H1 (cell line): ENCODE results near the gene JAK2.

Experiments
- CBX5 ChIP-seq: fragments of 300-800, 300-1000 bp; sonication (generic); IDR thresholded peaks from 2 replicates; pipeline ENCODE4 v1.7.1; 2016; ENCODE audit warnings: antibody characterized with exemption, low read length, low read depth
- CEBPB ChIP-seq: IDR thresholded peaks from 2 replicates; pipeline ENCODE4 v1.6.1; 2012; ENCODE audit warnings: low read depth, low read length
- JUND ChIP-seq: IDR thresholded peaks from 2 replicates; pipeline ENCODE4 v1.6.1; 2011; ENCODE audit warnings: mild to moderate bottlenecking, improper control_type of control experiment, low read length
- POLR2AphosphoS5 ChIP-seq: IDR thresholded peaks from 2 replicates; pipeline ENCODE4 v1.6.1; 2011; ENCODE audit warnings: low read depth, low read length
- RAD21 ChIP-seq, 2 experiments: IDR thresholded peaks in 1 of 2; conservative IDR thresholded peaks in 1 of 2; 2 replicates each; pipeline ENCODE4 v1.6.1; 2011; ENCODE audit warnings: low read depth in 2 of 2, low read length in 2 of 2, improper control_type of control experiment in 1 of 2, inconsistent platforms in 1 of 2, mild to moderate bottlenecking in 1 of 2, moderate library complexity in 1 of 2
- RBBP5 ChIP-seq: IDR thresholded peaks from 2 replicates; pipeline ENCODE4 v1.7.1; 2012; ENCODE audit warnings: low read depth, mild to moderate bottlenecking, inconsistent platforms, low read length, moderate library complexity, borderline replicate concordance
- SIRT6 ChIP-seq: IDR thresholded peaks from one replicate; pipeline ENCODE4 v1.7.1; 2012; ENCODE audit warnings: low read length, inconsistent platforms
- SP1 ChIP-seq: IDR thresholded peaks from 2 replicates; pipeline ENCODE4 v1.6.1; 2011; ENCODE audit warnings: low read depth, low read length
- TF ChIP-seq, protein P1 (sequence below), 3 experiments: IDR thresholded peaks; 1 replicate in 2 of 3; 2 replicates in 1 of 3; pipeline versions ENCODE4 v1.5.1 to v1.6.1; 2011; ENCODE audit warnings: low read length in 3 of 3, mild to moderate bottlenecking in 3 of 3, inconsistent platforms in 2 of 3, low read depth in 1 of 3, moderate library complexity in 1 of 3; ENCODE audit not compliant: insufficient read depth in 1 of 3; ENCODE audit errors: control extremely low read depth in 1 of 3

GRCh38 chr9:4997196-4997595 lies 12.1 kb downstream of the JAK2 start:
- TF ChIP-seq SP1 (no peak), RBBP5 (no peak), SIRT6 (no peak), RAD21 (IDR thresholded peaks at IDR 0.05 in 1 of 2, conservative IDR thresholded peaks at IDR 0.05 in 1 of 2; ENCODE audit: low read depth in 2 of 2, low read length in 2 of 2) (no peak), CEBPB (no peak), JUND (no peak), POLR2AphosphoS5 (no peak), CBX5 (no peak)
- TF ChIP-seq, protein P1, sequence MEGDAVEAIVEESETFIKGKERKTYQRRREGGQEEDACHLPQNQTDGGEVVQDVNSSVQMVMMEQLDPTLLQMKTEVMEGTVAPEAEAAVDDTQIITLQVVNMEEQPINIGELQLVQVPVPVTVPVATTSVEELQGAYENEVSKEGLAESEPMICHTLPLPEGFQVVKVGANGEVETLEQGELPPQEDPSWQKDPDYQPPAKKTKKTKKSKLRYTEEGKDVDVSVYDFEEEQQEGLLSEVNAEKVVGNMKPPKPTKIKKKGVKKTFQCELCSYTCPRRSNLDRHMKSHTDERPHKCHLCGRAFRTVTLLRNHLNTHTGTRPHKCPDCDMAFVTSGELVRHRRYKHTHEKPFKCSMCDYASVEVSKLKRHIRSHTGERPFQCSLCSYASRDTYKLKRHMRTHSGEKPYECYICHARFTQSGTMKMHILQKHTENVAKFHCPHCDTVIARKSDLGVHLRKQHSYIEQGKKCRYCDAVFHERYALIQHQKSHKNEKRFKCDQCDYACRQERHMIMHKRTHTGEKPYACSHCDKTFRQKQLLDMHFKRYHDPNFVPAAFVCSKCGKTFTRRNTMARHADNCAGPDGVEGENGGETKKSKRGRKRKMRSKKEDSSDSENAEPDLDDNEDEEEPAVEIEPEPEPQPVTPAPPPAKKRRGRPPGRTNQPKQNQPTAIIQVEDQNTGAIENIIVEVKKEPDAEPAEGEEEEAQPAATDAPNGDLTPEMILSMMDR (IDR thresholded peaks at IDR 0.05; ENCODE audit: control extremely low read depth in 1 of 3, insufficient read depth in 1 of 3, low read depth in 1 of 3, low read length in 3 of 3), result no peak
